ENCODE data around the gene EBPL. TPM values are rescaled to one million over a fixed set of nuclear protein-coding genes. Genes with fewer than 3 reads are reported as not detected.
"Not testable (repeated sequence)": the region's sequence is repeated elsewhere in the genome, so short reads cannot be mapped to it uniquely, and the experiment has no call there.

Gene EBPL
- total RNA-seq, 1 experiment from 2014 or later: 67.9 TPM

DNA sequence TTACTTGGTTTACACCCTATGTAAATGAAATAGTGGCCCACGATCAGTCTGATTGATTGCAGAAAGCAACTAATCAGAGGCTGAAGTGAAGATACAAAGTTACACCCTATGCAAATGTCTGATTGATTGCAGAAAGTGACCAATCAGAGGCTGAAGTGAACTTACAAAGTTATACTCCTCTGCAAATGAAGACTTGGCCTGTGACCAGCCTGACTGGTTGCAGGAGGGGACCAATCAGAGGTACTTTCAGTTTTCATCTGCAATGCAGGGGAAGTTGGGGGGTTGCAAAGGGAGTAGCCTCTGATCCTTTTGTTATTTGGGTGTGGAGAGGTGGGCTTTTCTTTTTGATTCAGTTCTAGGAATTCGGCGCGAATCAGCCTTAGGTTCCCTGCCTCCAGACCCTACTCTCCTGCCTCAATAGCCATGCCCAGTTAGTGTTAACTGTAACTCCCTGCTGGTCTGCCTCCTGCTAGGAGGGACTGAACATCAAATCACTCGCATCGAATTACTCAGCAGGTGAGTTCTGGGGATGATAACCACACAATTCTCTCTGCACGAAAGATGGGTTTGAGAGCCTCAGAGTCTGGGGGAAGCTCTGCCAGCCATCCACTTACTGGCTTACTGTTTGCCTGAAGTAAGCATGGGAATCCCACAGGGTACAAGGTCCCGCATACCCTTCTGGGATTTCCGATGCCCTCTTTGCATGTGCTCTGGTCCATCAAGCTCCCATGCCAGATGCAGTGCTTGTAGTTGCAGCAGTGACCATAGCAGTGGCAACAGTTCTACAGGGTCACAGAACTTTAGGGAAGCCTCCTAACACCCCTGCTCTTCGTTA, 55.5 kb downstream of the EBPL start:
- DNase-seq (ENCODE audit: low spot score): no peak

DNA sequence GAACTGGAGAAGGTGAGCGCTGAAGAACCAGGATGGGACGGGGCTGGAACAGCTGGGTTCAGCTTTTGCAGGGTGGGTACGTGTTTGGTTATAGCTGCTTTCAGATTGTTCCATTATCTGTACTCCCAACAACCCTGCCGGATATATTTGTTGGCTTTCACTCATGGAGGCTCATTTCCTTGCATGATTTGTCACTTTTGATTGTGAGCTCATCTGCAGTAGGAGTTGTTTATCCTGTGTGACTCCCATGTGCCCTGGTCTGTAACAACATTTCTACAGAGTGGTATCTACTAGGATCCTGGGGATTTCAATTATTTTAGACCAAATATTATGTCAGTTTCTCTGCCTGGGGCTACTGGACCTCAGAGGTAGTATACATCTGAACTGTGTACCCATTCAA, 57.6 kb downstream of the EBPL start:
- DNase-seq (ENCODE audit: low spot score): no peak

DNA sequence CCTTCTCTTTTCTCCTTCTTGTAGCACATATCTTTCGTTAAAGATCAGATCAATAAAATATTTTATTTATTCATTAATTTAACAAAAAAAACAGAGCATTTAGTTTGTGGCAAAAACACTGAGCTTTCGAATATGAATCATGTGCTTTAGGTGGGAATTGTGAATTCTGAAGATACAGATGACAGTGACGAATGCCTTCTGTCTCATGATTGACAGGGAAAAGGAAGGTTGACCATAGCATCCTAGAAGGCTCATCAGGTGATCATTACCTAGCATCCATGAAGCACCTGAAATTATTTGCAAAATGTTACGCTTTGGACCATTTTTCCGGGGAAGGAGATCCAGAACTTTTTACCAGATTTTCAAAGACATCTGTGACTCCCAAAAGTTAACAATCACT, 59.1 kb downstream of the EBPL start:
- no peak for DNase-seq (ENCODE audit: low spot score)

DNA sequence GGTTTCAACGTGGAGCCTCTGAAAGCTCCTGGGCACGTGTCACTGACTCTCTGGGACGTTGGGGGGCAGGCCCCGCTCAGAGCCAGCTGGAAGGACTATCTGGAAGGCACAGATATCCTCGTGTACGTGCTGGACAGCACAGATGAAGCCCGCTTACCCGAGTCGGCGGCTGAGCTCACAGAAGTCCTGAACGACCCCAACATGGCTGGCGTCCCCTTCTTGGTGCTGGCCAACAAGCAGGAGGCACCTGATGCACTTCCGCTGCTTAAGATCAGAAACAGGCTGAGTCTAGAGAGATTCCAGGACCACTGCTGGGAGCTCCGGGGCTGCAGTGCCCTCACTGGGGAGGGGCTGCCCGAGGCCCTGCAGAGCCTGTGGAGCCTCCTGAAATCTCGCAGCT, 60.7 kb downstream of the EBPL start:
- no peak for DNase-seq (ENCODE audit: low spot score)

DNA sequence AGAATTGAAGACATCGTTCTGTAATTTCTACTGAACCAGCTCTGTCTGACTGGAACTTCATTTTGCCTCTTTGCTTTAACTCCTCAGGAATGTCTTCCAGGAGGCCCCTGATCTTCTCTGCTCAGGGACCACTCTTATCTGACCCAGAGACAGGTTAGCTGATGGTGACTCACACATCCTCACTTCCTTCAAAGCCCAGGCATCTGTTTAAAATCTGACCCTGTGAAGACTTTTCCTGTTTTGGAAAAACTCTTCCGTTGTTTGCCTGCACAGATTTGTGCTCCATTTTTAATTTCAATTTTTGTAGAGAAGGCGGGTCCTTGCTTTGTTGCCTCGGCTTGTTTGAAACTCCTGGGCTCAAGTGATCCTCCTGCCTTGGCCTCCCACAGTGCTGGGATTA, 61.3 kb downstream of the EBPL start:
- DNase-seq (ENCODE audit: low spot score): no peak

DNA sequence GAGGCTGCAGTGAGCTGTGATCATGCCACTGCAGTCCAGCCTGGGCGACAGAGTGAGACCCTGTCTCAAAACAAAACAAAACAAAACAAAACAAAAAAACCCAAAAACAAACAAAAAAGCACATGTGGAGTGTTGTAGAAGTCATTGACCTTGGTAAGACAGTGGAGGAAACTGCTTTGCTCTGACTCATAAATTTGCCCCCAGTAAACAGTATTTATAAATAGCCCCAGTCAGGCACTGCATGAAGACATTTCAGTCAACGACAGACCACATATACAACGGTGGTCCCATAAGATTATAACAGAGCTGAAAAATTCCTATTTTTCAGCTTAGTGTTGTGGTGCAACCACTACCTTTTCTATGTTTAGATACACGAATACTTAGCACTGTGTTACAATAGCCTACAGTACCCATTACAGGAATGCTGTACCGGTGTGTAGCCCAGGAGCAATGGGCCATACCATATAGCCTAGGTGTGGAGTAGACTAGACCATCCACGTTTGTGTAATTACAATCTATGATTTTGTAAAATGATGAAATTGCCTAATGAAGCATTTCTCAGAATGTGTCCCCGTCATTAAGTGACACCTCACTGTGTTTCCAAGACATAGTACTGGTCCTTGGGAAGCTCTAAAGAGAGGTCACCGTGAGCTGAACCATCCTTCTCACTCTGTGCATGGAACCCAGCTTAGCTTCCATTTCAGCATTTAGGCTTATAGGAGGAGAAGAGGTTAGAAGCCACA, 61.9 kb downstream of the EBPL start:
- DNase-seq (ENCODE audit: low spot score): no peak

DNA sequence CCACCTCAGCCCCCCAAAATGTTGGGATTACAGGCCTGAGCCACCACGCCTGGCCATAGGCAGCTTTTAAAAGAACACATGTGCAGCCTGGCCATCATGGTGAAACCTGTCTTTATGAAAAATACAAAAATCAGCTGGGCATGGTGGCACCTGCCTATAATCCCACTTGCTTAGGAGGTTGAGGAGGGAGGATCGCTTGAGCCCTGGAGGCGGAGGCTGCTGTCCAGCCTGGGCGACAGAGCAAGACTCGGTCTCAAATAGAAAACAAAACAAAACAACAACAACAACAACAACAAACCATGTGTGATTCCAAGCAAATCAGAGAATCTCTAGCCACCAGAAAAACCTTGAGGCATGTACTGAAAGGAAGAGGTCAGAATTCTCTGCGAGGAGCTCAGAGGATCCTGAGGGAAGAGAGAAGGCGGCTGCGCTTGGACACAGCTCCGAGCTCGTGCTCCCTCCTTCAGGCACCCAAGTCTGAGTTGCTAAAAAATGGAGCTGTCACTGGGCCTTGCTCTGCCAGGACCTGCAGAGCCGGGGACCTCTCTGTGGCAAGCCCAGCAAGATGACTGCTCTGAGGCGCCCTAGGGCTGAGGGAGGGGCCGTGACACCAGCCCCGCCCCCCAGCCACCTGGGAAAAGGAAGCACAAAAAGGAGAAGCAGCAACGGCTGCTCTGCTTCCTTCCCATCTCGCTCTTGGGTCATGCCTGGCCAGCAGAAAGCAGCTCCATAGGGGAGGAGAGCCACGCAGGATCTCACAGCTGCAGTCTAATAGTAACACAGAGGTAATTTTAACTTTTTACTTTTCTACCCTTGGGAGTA, 63.2 kb downstream of the EBPL start, which contains the start of gene ARL11:
Gene ARL11, plus strand, starts transcription at position 677 of the 822 bp plus-strand sequence. CDS start 1,941 bp downstream, outside the sequence.
- no peak for DNase-seq (ENCODE audit: low spot score)

DNA sequence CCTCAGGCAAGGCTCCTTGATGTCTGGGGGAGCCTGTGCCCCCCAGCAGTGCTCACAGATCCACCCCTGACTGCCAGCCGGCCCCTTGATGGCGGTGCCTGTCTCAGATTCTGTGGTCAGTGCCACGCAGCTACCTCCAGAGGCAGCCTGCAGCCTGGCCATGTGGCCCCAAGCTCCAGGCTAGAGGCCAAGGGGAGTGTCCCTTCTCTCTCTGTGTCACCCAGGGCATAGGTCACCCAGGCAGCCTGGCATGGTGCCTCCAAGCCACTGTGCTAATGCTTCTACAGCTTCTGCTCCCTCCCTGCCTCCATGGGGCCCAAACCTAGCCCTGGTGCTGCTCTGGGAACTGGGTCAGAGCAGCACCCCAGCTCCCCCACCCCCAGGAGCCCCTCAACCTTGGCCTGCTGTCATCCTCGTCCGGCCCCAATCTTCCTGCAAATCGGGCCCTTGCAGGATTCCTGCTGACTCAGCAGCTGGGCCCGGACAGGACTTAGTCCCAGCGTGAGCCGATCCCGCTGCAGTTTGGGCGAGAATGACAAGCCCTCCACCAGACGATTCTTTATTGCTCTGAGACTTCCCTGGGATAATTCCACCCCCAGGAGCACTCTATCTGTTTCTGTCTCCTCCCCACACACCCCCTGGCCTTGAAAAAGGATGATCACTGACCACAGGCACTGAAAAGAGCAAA, 65.8 kb downstream of the EBPL start:
- peak; percentile 8 for DNase-seq (ENCODE audit: low spot score)

- DNase-seq (ENCODE audit: low spot score): no peak
These were observed 67.1 kb downstream of the EBPL start for GRCh38 chr13:49624229-49624628.

DNA sequence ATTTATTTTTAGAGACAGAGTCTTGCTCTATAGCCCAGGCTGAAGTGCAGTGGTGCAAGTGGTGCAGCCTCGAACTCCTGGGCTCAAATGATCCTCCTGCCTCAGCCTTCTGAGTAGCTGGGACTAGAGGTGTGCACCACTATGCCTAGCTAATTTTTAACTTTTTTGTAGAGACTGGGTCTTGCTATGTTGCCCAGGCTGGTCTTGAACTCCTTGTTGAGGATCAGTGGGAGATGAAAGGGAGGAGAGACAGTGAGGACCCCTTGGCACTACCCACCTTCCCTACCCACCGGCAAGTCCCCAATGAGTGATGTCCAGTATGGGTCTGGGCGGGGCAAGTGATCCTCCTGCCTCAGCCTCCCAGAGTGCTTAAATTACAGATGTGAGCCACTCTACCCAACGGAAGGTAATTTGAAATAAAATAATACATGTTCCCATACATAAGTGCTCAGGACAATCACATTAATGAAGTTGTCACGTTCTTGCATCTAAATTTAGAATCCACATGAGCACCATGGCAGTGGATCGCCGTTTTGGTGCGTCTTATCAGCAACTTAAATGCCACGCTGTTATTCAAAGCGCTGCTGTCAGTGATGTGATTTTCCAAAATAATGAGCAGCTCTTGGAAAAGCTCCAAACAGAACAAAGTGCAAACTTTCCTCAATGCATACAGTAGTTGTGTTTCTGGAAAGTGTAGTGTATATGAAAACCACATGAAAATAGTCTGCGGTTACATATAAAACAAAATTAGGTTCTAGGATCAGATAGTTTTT, 68.9 kb downstream of the EBPL start:
- DNase-seq (ENCODE audit: low spot score): no peak

- no peak for DNase-seq (ENCODE audit: low spot score)
These were observed 71.1 kb downstream of the EBPL start for GRCh38 chr13:49620170-49620621.

DNA sequence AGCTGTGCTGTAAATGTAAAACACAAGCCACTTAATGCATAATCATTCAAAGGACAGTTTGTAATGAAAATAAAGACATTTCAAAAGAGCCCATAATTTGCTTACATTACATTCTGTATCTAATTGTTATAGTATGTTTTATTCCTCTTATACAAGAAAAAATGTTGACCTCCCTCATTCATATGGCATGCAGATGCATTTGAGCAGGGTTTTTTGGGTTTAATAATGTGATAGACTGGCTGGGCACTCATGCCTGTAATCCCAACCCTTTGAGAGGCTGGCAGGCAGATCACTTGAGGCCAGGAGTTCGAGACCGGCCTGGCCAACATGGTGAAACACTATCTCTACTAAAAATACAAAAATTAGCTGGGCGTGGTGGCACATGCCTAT, 74.6 kb downstream of the EBPL start:
- no peak for DNase-seq (ENCODE audit: low spot score)

DNA sequence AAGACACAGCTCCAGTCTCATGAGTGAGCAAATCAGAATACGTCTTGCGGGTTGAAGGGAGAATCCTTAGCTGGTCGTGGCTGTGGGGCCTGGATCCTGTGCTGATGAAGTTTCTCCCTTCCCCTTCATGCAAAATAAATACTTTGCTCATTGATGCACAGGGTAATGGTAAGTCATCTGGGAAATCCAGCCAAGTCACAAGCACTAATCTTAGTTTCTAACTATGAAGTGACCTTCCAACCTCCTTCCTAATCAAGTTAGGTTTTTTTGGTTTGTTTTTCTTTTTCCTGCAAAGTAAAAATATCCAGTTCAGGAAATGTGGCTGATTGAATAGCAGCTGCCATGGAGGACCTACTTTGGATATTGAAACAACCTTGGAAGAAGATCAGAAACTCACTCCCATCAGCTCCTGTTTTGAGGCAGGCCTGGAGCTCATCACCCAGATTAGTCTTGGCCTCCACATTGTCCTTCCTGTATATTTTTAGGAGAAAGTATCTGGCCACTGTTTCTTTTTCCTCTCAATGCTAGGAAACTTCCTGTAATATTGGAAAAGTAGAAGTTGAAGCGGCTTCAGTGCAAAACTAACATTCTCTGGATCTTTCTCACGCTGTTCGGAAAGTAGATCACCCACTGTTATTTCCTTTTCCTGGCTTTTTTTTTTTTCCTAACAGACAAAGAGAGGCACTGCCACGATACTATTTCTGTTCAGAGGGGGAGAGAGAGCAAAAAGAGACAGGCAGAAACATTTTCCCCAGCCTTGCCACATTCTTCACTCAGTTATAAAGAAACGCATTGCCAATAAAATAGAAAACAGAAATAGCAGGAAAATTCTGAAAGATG, 75.2 kb downstream of the EBPL start:
- no peak for DNase-seq (ENCODE audit: low spot score)

DNA sequence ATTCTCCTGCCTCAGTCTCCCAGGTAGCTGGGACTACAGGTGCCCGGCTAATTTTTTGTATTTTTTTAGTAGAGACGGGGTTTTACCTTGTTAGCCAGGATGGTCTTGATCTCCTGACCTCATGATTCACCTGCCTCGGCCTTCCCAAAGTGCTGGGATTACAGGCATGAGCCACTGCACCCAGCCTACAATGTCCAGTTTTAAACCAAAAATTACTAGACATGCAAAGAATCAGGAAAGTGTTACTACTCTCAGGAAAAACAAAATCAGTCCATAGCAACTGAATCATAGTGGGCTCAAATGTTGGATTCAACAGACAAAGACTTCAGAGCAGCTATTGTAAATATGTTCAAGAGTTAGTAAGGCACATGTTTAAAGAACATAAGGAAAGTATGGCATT, 79.2 kb downstream of the EBPL start:
- DNase-seq (ENCODE audit: low spot score): not testable (repeated sequence)

Other genes starting within 250 kb of the EBPL start
- 3.7 and 5.1 TPM in 2 replicates for gene CAB39L, start 247.4 kb downstream of the EBPL start, total RNA-seq (2014; rRNA removed; shearing (Covaris generic))
- 6.6 and 6.7 TPM in 2 replicates for gene SETDB2, start 247.2 kb downstream of the EBPL start, total RNA-seq (2014; rRNA removed; shearing (Covaris generic))
- gene PHF11, start 195.5 kb downstream of the EBPL start, total RNA-seq (2014; rRNA removed; shearing (Covaris generic)): 9.0 and 13.6 TPM in 2 replicates
- gene RCBTB1, start 105.9 kb downstream of the EBPL start, total RNA-seq (2014; rRNA removed; shearing (Covaris generic)): 8.4 and 10.8 TPM in 2 replicates
- not detected in 2 replicates for gene ARL11, start 63.0 kb downstream of the EBPL start, total RNA-seq (2014; rRNA removed; shearing (Covaris generic))
- gene KPNA3, start 101.2 kb upstream of the EBPL start, total RNA-seq (2014; rRNA removed; shearing (Covaris generic)): 11.6 and 19.2 TPM in 2 replicates
- gene SPRYD7, start 244.9 kb upstream of the EBPL start, total RNA-seq (2014; rRNA removed; shearing (Covaris generic)): 5.0 and 6.3 TPM in 2 replicates

Measured in H4 (cell line).